HEK293 (cell line): ENCODE measurements around the gene TRAPPC12.

Experiments used
- IKZF3 ChIP-seq: fragments of 450-650 bp; IDR thresholded peaks from 2 replicates; pipeline ENCODE4 v1.5.0; 2018; ENCODE audit warnings: missing biosample characterization, mild to moderate bottlenecking, missing genetic modification characterization, moderate library complexity
- KLF1 ChIP-seq: fragments of 450-650 bp; formaldehyde crosslinking; IDR thresholded peaks from 2 replicates; pipeline ENCODE4 v1.5.1; 2016; ENCODE audit warnings: missing biosample characterization, missing genetic modification characterization
- OSR2 ChIP-seq: fragments of 450-650 bp; formaldehyde crosslinking; IDR thresholded peaks from 2 replicates; pipeline ENCODE4 v1.5.1; 2016; ENCODE audit warnings: missing biosample characterization, missing genetic modification characterization
- SALL2 ChIP-seq: fragments of 450-650 bp; formaldehyde crosslinking; IDR thresholded peaks from 2 replicates; pipeline ENCODE4 v1.5.0; 2017; ENCODE audit warnings: missing biosample characterization, mild to moderate bottlenecking, missing genetic modification characterization, borderline replicate concordance
- SP2 ChIP-seq: fragments of 450-650 bp; formaldehyde crosslinking; IDR thresholded peaks from 2 replicates; pipeline ENCODE4 v1.5.1; 2016; ENCODE audit warnings: missing biosample characterization, missing genetic modification characterization
- SP7 ChIP-seq: fragments of 450-650 bp; formaldehyde crosslinking; IDR thresholded peaks from 2 replicates; pipeline ENCODE4 v1.5.1; 2016; ENCODE audit warnings: missing biosample characterization, missing genetic modification characterization
- ZBTB21 ChIP-seq: fragments of 450-650 bp; formaldehyde crosslinking; IDR thresholded peaks from 2 replicates; pipeline ENCODE4 v1.5.1; 2017; ENCODE audit warnings: missing biosample characterization, missing genetic modification characterization
- ZBTB48 ChIP-seq: fragments of 450-650 bp; formaldehyde crosslinking; IDR thresholded peaks from 2 replicates; pipeline ENCODE4 v1.5.1; 2016; ENCODE audit warnings: missing biosample characterization, missing genetic modification characterization
- ZBTB8A ChIP-seq: fragments of 450-650 bp; formaldehyde crosslinking; IDR thresholded peaks from 2 replicates; pipeline ENCODE4 v1.5.1; 2016; ENCODE audit warnings: missing biosample characterization, missing genetic modification characterization
- ZEB2 ChIP-seq: fragments of 450-650 bp; formaldehyde crosslinking; IDR thresholded peaks from 2 replicates; pipeline ENCODE4 v1.5.1; 2016; ENCODE audit warnings: missing biosample characterization, missing genetic modification characterization
- ZNF10 ChIP-seq: fragments of 450-650 bp; formaldehyde crosslinking; IDR thresholded peaks from 2 replicates; pipeline ENCODE4 v1.5.1; 2017; ENCODE audit warnings: missing biosample characterization, missing genetic modification characterization
- ZNF138 ChIP-seq: fragments of 450-650 bp; formaldehyde crosslinking; IDR thresholded peaks from 2 replicates; pipeline ENCODE4 v1.5.1; 2016; ENCODE audit warnings: missing biosample characterization, missing genetic modification characterization, borderline replicate concordance
- ZNF2 ChIP-seq: fragments of 450-650 bp; formaldehyde crosslinking; IDR thresholded peaks from 2 replicates; pipeline ENCODE4 v1.5.1; 2016; ENCODE audit warnings: missing biosample characterization, missing genetic modification characterization
- ZNF202 ChIP-seq: fragments of 450-650 bp; formaldehyde crosslinking; IDR thresholded peaks from 2 replicates; pipeline ENCODE4 v1.5.1; 2016; ENCODE audit warnings: missing biosample characterization, missing genetic modification characterization, borderline replicate concordance
- ZNF221 ChIP-seq: fragments of 450-650 bp; formaldehyde crosslinking; IDR thresholded peaks from 2 replicates; pipeline ENCODE4 v1.5.1; 2017; ENCODE audit warnings: missing biosample characterization, missing genetic modification characterization, borderline replicate concordance
- ZNF350 ChIP-seq: fragments of 450-650 bp; formaldehyde crosslinking; IDR thresholded peaks from 2 replicates; pipeline ENCODE4 v1.5.0; 2017; ENCODE audit warnings: missing biosample characterization, mild to moderate bottlenecking, missing genetic modification characterization
- ZNF391 ChIP-seq: fragments of 450-650 bp; formaldehyde crosslinking; IDR thresholded peaks from 2 replicates; pipeline ENCODE4 v1.5.1; 2016; ENCODE audit warnings: low read depth, missing biosample characterization, missing genetic modification characterization, borderline replicate concordance
- ZNF423 ChIP-seq: fragments of 450-650 bp; formaldehyde crosslinking; IDR thresholded peaks from 2 replicates; pipeline ENCODE4 v1.5.1; 2016; ENCODE audit warnings: missing biosample characterization, missing genetic modification characterization
- ZNF624 ChIP-seq: fragments of 450-650 bp; formaldehyde crosslinking; IDR thresholded peaks from 2 replicates; pipeline ENCODE4 v1.5.1; 2017; ENCODE audit warnings: missing biosample characterization, missing genetic modification characterization
- ZNF791 ChIP-seq: fragments of 450-650 bp; formaldehyde crosslinking; IDR thresholded peaks from 2 replicates; pipeline ENCODE4 v1.5.1; 2016; ENCODE audit warnings: missing biosample characterization, missing genetic modification characterization
- TF ChIP-seq, protein P1 (sequence below): sonication (generic); formaldehyde crosslinking; IDR thresholded peaks from 2 replicates; pipeline ENCODE4 v1.8.1; 2022; ENCODE audit warnings: mild to moderate bottlenecking, moderate library complexity, missing genetic modification reagents
- TF ChIP-seq, protein P2 (sequence below): fragments of 450-650 bp; formaldehyde crosslinking; IDR thresholded peaks from 2 replicates; pipeline ENCODE4 v1.5.1; 2016; ENCODE audit warnings: missing biosample characterization, missing genetic modification characterization
- TF ChIP-seq, protein P3 (sequence below): fragments of 450-650 bp; formaldehyde crosslinking; IDR thresholded peaks from 2 replicates; pipeline ENCODE4 v1.5.1; 2017; ENCODE audit warnings: missing biosample characterization, mild to moderate bottlenecking, missing genetic modification characterization, moderate library complexity
- TF ChIP-seq, protein P4 (sequence below): fragments of 450-650 bp; formaldehyde crosslinking; IDR thresholded peaks from 2 replicates; pipeline ENCODE4 v1.5.1; 2016; ENCODE audit warnings: missing biosample characterization, missing genetic modification characterization
- TF ChIP-seq, protein P5 (sequence below): fragments of 450-650 bp; formaldehyde crosslinking; conservative IDR thresholded peaks from 2 replicates; pipeline ENCODE4 v1.5.1; 2016; ENCODE audit warnings: low read depth, missing biosample characterization, missing genetic modification characterization
- TF ChIP-seq, protein P6 (sequence below): fragments of 450-650 bp; formaldehyde crosslinking; IDR thresholded peaks from 2 replicates; pipeline ENCODE4 v1.5.1; 2016; ENCODE audit warnings: missing biosample characterization, missing genetic modification characterization

TRAPPC12 gene

DNA sequence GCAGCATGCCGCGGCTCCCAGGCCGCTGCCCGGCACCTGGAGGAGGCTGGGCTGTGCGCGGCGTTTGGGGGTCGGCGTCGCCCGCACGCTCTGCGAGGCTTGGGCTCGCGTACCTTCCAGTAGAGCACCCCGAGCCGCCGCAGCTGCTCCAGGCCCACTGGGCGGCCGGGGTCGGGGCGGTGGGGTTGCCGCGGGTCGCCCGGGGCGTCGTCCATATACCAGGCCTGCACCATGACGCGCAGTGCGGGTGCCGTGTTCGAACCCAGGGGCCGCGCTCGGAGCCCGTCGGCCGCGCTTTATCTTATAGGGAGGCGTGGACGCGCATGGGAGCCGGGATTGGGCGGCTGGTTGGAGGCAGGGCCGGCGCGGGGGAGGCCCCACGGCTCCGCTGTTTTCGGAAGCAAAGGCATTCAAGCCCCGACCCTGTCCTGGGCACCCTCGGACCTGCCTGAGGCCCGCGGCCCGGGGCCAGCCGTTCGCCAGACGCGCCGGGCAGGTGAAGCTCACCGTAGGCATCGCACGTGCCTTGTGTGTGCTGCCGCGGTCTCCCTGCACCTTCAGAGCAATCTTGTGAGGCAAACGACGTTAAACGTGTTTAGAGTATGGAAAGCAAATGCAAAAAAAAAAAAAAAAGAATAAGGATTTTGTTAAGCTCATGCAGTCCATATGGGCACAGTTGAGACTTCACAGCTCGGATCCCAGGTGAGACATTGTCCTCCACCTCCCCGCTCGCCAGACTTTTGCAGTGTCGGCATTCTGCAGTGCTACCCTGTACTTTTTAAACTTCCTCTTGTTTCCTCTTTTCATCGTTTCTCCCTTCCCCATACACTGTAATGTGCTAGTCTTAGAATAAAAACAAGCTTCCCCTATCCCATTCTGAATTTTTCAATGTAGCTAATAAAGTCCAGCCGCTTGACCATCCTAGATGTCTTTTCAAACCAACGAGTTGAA, 140.0 kb downstream of the TRAPPC12 start, which contains the start of gene ADI1 (continued):
- TF ChIP-seq, protein P1, sequence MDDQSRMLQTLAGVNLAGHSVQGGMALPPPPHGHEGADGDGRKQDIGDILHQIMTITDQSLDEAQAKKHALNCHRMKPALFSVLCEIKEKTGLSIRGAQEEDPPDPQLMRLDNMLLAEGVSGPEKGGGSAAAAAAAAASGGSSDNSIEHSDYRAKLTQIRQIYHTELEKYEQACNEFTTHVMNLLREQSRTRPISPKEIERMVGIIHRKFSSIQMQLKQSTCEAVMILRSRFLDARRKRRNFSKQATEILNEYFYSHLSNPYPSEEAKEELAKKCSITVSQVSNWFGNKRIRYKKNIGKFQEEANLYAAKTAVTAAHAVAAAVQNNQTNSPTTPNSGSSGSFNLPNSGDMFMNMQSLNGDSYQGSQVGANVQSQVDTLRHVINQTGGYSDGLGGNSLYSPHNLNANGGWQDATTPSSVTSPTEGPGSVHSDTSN (CRISPR knock-in tag): peak; percentile 85; the same call in 1 of the 2 replicates
- TF ChIP-seq SALL2 (tag by site-specific recombination): no peak
- no peak for TF ChIP-seq ZEB2 (tag by site-specific recombination)
- TF ChIP-seq, protein P2, sequence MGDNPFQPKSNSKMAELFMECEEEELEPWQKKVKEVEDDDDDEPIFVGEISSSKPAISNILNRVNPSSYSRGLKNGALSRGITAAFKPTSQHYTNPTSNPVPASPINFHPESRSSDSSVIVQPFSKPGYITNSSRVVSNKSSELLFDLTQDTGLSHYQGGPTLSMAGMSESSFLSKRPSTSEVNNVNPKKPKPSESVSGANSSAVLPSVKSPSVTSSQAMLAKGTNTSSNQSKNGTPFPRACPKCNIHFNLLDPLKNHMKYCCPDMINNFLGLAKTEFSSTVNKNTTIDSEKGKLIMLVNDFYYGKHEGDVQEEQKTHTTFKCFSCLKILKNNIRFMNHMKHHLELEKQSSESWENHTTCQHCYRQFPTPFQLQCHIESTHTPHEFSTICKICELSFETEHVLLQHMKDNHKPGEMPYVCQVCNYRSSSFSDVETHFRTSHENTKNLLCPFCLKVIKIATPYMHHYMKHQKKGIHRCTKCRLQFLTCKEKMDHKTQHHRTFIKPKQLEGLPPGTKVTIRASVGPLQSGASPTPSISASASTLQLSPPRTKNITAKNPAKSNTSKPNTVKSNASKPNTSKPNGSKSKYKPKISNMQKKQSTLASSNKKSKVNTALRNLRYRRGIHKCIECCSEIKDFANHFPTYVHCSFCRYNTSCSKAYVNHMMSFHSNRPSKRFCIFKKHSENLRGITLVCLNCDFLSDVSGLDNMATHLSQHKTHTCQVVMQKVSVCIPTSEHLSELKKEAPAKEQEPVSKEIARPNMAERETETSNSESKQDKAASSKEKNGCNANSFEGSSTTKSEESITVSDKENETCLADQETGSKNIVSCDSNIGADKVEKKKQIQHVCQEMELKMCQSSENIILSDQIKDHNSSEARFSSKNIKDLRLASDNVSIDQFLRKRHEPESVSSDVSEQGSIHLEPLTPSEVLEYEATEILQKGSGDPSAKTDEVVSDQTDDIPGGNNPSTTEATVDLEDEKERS (tag by site-specific recombination): no peak
- no peak for TF ChIP-seq SP2 (tag by site-specific recombination)
- no peak; the same call in 1 of the 2 replicates for TF ChIP-seq ZNF391 (tag by site-specific recombination)
- TF ChIP-seq ZBTB21 (tag by site-specific recombination): no peak
- TF ChIP-seq, protein P3, sequence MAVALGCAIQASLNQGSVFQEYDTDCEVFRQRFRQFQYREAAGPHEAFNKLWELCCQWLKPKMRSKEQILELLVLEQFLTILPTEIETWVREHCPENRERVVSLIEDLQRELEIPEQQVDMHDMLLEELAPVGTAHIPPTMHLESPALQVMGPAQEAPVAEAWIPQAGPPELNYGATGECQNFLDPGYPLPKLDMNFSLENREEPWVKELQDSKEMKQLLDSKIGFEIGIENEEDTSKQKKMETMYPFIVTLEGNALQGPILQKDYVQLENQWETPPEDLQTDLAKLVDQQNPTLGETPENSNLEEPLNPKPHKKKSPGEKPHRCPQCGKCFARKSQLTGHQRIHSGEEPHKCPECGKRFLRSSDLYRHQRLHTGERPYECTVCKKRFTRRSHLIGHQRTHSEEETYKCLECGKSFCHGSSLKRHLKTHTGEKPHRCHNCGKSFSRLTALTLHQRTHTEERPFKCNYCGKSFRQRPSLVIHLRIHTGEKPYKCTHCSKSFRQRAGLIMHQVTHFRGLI (tag by site-specific recombination): peak; percentile 75
- TF ChIP-seq, protein P4, sequence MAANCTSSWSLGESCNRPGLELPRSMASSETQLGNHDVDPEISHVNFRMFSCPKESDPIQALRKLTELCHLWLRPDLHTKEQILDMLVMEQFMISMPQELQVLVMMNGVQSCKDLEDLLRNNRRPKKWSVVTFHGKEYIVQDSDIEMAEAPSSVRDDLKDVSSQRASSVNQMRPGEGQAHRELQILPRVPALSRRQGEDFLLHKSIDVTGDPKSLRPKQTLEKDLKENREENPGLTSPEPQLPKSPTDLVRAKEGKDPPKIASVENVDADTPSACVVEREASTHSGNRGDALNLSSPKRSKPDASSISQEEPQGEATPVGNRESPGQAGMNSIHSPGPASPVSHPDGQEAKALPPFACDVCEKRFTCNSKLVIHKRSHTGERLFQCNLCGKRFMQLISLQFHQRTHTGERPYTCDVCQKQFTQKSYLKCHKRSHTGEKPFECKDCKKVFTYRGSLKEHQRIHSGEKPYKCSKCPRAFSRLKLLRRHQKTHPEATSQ: 0 out of 2 replicates have a peak, but pooled peaks have one; percentile 43
- TF ChIP-seq KLF1 (tag by site-specific recombination): peak; percentile 45
- TF ChIP-seq, protein P5, sequence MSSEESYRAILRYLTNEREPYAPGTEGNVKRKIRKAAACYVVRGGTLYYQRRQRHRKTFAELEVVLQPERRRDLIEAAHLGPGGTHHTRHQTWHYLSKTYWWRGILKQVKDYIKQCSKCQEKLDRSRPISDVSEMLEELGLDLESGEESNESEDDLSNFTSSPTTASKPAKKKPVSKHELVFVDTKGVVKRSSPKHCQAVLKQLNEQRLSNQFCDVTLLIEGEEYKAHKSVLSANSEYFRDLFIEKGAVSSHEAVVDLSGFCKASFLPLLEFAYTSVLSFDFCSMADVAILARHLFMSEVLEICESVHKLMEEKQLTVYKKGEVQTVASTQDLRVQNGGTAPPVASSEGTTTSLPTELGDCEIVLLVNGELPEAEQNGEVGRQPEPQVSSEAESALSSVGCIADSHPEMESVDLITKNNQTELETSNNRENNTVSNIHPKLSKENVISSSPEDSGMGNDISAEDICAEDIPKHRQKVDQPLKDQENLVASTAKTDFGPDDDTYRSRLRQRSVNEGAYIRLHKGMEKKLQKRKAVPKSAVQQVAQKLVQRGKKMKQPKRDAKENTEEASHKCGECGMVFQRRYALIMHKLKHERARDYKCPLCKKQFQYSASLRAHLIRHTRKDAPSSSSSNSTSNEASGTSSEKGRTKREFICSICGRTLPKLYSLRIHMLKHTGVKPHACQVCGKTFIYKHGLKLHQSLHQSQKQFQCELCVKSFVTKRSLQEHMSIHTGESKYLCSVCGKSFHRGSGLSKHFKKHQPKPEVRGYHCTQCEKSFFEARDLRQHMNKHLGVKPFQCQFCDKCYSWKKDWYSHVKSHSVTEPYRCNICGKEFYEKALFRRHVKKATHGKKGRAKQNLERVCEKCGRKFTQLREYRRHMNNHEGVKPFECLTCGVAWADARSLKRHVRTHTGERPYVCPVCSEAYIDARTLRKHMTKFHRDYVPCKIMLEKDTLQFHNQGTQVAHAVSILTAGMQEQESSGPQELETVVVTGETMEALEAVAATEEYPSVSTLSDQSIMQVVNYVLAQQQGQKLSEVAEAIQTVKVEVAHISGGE: 0 out of 2 replicates have a peak, but pooled peaks have one; percentile 9
- no peak for TF ChIP-seq ZNF423
- peak; percentile 49 for TF ChIP-seq ZBTB8A
- TF ChIP-seq ZBTB48 (tag by site-specific recombination): no peak; the same call in 1 of the 2 replicates
- TF ChIP-seq SP7 (tag by site-specific recombination): peak; percentile 41; the same call in 1 of the 2 replicates
- TF ChIP-seq ZNF221 (tag by site-specific recombination): 0 out of 2 replicates have a peak, but pooled peaks have one; percentile 63
- no peak for TF ChIP-seq ZNF202 (tag by site-specific recombination)
- peak; percentile 16; the same call in 1 of the 2 replicates for TF ChIP-seq IKZF3 (tag by site-specific recombination)
- TF ChIP-seq ZNF791 (tag by site-specific recombination): no peak
- no peak for TF ChIP-seq ZNF138 (tag by site-specific recombination)
- no peak for TF ChIP-seq ZNF624
- TF ChIP-seq ZNF10 (tag by site-specific recombination): no peak
- peak; percentile 80 for TF ChIP-seq ZNF2 (tag by site-specific recombination)
- no peak for TF ChIP-seq ZNF350 (tag by site-specific recombination)
- no peak for TF ChIP-seq OSR2
- TF ChIP-seq, protein P6, sequence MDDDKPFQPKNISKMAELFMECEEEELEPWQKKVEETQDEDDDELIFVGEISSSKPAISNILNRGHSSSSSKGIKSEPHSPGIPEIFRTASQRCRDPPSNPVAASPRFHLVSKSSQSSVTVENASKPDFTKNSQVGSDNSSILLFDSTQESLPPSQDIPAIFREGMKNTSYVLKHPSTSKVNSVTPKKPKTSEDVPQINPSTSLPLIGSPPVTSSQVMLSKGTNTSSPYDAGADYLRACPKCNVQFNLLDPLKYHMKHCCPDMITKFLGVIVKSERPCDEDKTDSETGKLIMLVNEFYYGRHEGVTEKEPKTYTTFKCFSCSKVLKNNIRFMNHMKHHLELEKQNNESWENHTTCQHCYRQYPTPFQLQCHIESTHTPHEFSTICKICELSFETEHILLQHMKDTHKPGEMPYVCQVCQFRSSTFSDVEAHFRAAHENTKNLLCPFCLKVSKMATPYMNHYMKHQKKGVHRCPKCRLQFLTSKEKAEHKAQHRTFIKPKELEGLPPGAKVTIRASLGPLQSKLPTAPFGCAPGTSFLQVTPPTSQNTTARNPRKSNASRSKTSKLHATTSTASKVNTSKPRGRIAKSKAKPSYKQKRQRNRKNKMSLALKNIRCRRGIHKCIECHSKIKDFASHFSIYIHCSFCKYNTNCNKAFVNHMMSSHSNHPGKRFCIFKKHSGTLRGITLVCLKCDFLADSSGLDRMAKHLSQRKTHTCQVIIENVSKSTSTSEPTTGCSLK: no peak
